Gastroesophageal sphincter (tissue), 4 donors: ENCODE results near the gene MIXL1. TPM values are rescaled to one million over a fixed set of nuclear protein-coding genes. Genes with fewer than 3 reads are reported as not detected.

Experiments
- ATAC-seq: fragments of 150-250 bp; one replicate; pipeline ENCODE4 v1.9.1; 2016; ENCODE audit warnings: mild to moderate bottlenecking, moderate library complexity
- H3K27ac ChIP-seq, 4 donors: fragments of 200-600 bp; sonication (generic) in 3 of 4; 1 replicate in 3 of 4; 2 replicates in 1 of 4; pipeline ENCODE4 v1.5.1; 2016 to 2019
- H3K27me3 ChIP-seq: fragments of 200-600 bp; sonication (generic); one replicate; pipeline ENCODE4 v1.5.1; 2019
- H3K36me3 ChIP-seq, 2 donors: fragments of 200-600 bp; sonication (generic); one replicate each; pipeline ENCODE4 v1.5.1; 2019; ENCODE audit warnings: control low read depth in 1 of 2
- H3K4me1 ChIP-seq, 3 donors: fragments of 200-600 bp; sonication (generic); 1 replicate in 2 of 3; 2 replicates in 1 of 3; pipeline ENCODE4 v1.5.1; 2016 to 2019; ENCODE audit warnings: control low read depth in 2 of 3
- H3K4me3 ChIP-seq, 2 donors: fragments of 200-600 bp; sonication (generic); one replicate each; pipeline ENCODE4 v1.5.1; 2019; ENCODE audit warnings: mild to moderate bottlenecking in 1 of 2, moderate library complexity in 1 of 2
- H3K9me3 ChIP-seq, 3 donors: fragments of 200-600 bp; sonication (generic); one replicate each; pipeline ENCODE4 v1.5.1; 2017 to 2019; ENCODE audit warnings: control low read depth in 2 of 3
- EP300 ChIP-seq: sonication (generic); formaldehyde crosslinking; IDR thresholded peaks from one replicate; pipeline ENCODE4 v1.6.1; 2017; ENCODE audit warnings: antibody characterized with exemption, mild to moderate bottlenecking
- POLR2A ChIP-seq, 2 donors: fragments of 450-650 bp; IDR thresholded peaks; one replicate each; pipeline ENCODE4 v1.6.1; 2017; ENCODE audit warnings: antibody characterized with exemption in 2 of 2, mild to moderate bottlenecking in 2 of 2, moderate library complexity in 1 of 2
- POLR2AphosphoS5 ChIP-seq: sonication (generic); formaldehyde crosslinking; IDR thresholded peaks from one replicate; pipeline ENCODE4 v1.6.1; 2017; ENCODE audit warnings: antibody characterized with exemption
- WGBS, 2 donors: methylation state at CpG; one replicate each; pipeline ENCODE4 v1.1.5; 2018; ENCODE audit warnings: low coverage in 1 of 2; 5-methylcytosine and 5-hydroxymethylcytosine counted together
- total RNA-seq, 4 donors: library from RNA; depleted of rRNA; stranded (reverse); fragments of >200 nt; gene quantifications; one replicate each; pipeline ENCODE4 v1.1.0, GENCODE V29; 2016
- TF ChIP-seq, protein P1 (sequence below), 4 experiments: fragments of 200-600 bp in 2 of 4; fragments of 450-650 bp in 2 of 4; sonication (generic) in 1 of 4; IDR thresholded peaks; one replicate each; pipeline ENCODE4 v1.5.1; 2017 to 2019; ENCODE audit warnings: antibody characterized with exemption in 4 of 4, mild to moderate bottlenecking in 2 of 4, moderate library complexity in 2 of 4

The MIXL1 gene
- total RNA-seq, 4 donors from 2014 or later: not detected

- H3K27me3 ChIP-seq: no peaks in the 10 kb centered on the region
- H3K36me3 ChIP-seq: no peaks in the 10 kb centered on the region
- H3K4me3 ChIP-seq: no peak overlapping the region
- no peak overlapping the region for H3K27ac ChIP-seq
- ATAC-seq: no peak
- H3K9me3 ChIP-seq: no peaks in the 10 kb centered on the region
- H3K4me1 ChIP-seq: no peaks in the 10 kb centered on the region
- TF ChIP-seq POLR2AphosphoS5: no peak
- TF ChIP-seq POLR2A (IDR thresholded peaks at IDR 0.05): no peak
Measured at GRCh38 chr1:226204198-226204597, 19.3 kb upstream of the MIXL1 start.

- H3K4me3 ChIP-seq: no peak overlapping the region
- TF ChIP-seq, protein P1, sequence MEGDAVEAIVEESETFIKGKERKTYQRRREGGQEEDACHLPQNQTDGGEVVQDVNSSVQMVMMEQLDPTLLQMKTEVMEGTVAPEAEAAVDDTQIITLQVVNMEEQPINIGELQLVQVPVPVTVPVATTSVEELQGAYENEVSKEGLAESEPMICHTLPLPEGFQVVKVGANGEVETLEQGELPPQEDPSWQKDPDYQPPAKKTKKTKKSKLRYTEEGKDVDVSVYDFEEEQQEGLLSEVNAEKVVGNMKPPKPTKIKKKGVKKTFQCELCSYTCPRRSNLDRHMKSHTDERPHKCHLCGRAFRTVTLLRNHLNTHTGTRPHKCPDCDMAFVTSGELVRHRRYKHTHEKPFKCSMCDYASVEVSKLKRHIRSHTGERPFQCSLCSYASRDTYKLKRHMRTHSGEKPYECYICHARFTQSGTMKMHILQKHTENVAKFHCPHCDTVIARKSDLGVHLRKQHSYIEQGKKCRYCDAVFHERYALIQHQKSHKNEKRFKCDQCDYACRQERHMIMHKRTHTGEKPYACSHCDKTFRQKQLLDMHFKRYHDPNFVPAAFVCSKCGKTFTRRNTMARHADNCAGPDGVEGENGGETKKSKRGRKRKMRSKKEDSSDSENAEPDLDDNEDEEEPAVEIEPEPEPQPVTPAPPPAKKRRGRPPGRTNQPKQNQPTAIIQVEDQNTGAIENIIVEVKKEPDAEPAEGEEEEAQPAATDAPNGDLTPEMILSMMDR (IDR thresholded peaks at IDR 0.05): no peak
- TF ChIP-seq POLR2AphosphoS5 (no peak), POLR2A (IDR thresholded peaks at IDR 0.05) (no peak)
- H3K4me1 ChIP-seq: no peaks in the 10 kb centered on the region
- no peaks in the 10 kb centered on the region for H3K9me3 ChIP-seq
- H3K36me3 ChIP-seq: no peaks in the 10 kb centered on the region
- H3K27ac ChIP-seq: no peak overlapping the region
- H3K27me3 ChIP-seq: no peaks in the 10 kb centered on the region
- 95 to 96% methylated on average over 5 of the region's 5 CpGs for WGBS, 2 donors
- ATAC-seq: no peak
Measured at GRCh38 chr1:226207048-226207447, 16.4 kb upstream of the MIXL1 start.

DNA sequence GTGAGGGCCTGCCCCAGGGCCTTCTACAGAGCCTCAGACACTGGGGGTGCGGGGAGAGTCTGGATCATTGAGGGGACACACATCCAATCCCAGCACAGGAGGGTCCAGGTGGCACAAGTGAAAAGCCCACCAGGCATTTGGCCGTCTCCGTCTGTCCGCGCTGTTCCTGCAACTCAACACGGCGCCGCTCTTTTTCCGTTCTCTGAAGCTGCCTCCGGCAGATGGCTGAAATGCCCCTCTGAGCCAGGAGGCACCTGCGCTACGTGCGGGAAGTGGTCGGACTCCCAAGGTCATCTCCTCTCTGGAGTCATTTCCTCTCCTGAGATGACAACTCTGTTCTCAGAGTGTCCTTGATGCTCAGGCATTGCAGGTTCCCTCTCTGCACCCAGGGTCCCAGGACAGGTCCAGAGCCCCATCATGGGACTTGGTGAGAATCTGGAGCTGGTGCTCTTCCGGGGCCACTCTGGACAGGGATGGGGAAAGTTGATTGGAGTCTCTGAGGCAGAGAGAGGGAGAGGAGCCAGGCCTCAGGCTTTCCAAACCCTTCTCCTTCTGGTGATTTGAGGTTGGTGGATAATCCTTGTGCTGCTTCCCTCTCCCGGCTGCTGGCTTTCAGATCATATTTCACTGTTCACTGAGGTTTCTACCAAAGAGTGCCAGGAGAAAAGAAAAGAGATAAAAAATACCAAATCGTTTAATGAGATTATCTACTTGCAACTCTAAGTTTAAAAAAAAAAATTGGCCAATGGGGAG lies 14.0 kb upstream of the MIXL1 start:
- 72% methylated on average over 8 of the region's 17 CpGs; no CpG with 5 or more reads in 1 of the 2 donors for WGBS, 2 donors
- Histone ChIP-seq H3K36me3 (no peaks in the 10 kb centered on the region), H3K27ac (no peak overlapping the region), H3K9me3 (no peaks in the 10 kb centered on the region), H3K27me3 (no peaks in the 10 kb centered on the region), H3K4me1 (no peaks in the 10 kb centered on the region), H3K4me3 (no peak overlapping the region)
- TF ChIP-seq POLR2AphosphoS5: no peak
- TF ChIP-seq EP300: no peak
- TF ChIP-seq POLR2A (IDR thresholded peaks at IDR 0.05): no peak
- TF ChIP-seq, protein P1 (IDR thresholded peaks at IDR 0.05): no peak
- ATAC-seq: no peak

- Histone ChIP-seq H3K27me3 (no peaks in the 10 kb centered on the region), H3K4me1 (no peaks in the 10 kb centered on the region), H3K27ac (no peak overlapping the region), H3K36me3 (no peaks in the 10 kb centered on the region), H3K4me3 (no peak overlapping the region), H3K9me3 (no peaks in the 10 kb centered on the region)
- 59 to 73% methylated on average over 5 of the region's 7 CpGs for WGBS, 2 donors
- TF ChIP-seq, protein P1 (IDR thresholded peaks at IDR 0.05): no peak
- no peak for TF ChIP-seq POLR2AphosphoS5
- TF ChIP-seq POLR2A (IDR thresholded peaks at IDR 0.05): no peak
- ATAC-seq: no peak
Measured at GRCh38 chr1:226210571-226211176, 12.8 kb upstream of the MIXL1 start.

- WGBS, 2 donors: 40 to 80% methylated on average over 1 of the region's 5 CpGs
- TF ChIP-seq, protein P1 (IDR thresholded peaks at IDR 0.05): no peak
- no peak for TF ChIP-seq EP300
- no peak for TF ChIP-seq POLR2A (IDR thresholded peaks at IDR 0.05)
- no peak for TF ChIP-seq POLR2AphosphoS5
- no peaks in the 10 kb centered on the region for H3K9me3 ChIP-seq
- H3K27ac ChIP-seq: no peak overlapping the region
- no peaks in the 10 kb centered on the region for H3K4me1 ChIP-seq
- no peaks in the 10 kb centered on the region for H3K36me3 ChIP-seq
- H3K4me3 ChIP-seq: no peak overlapping the region
- no peaks in the 10 kb centered on the region for H3K27me3 ChIP-seq
- ATAC-seq: no peak
Measured at GRCh38 chr1:226211181-226211821, 12.2 kb upstream of the MIXL1 start.
